Measurements from ENCODE around the gene ADAMTSL1.

- no peak for TF ChIP-seq CHD2 (IDR thresholded peaks at IDR 0.05; ENCODE audit: low read depth, low read length)
- TF ChIP-seq IRF1 (CRISPR knock-in tag; IDR thresholded peaks at IDR 0.05; ENCODE audit: borderline replicate concordance) = no peak
- no peak for TF ChIP-seq NFIX (CRISPR knock-in tag; IDR thresholded peaks at IDR 0.05; ENCODE audit: low read depth)
- no peak for TF ChIP-seq TFAM (CRISPR knock-in tag; conservative IDR thresholded peaks at IDR 0.05)
- TF ChIP-seq, protein P1, sequence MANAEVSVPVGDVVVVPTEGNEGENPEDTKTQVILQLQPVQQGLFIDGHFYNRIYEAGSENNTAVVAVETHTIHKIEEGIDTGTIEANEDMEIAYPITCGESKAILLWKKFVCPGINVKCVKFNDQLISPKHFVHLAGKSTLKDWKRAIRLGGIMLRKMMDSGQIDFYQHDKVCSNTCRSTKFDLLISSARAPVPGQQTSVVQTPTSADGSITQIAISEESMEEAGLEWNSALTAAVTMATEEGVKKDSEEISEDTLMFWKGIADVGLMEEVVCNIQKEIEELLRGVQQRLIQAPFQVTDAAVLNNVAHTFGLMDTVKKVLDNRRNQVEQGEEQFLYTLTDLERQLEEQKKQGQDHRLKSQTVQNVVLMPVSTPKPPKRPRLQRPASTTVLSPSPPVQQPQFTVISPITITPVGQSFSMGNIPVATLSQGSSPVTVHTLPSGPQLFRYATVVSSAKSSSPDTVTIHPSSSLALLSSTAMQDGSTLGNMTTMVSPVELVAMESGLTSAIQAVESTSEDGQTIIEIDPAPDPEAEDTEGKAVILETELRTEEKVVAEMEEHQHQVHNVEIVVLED (CRISPR knock-in tag; IDR thresholded peaks at IDR 0.05) = no peak
- TF ChIP-seq HOMEZ (CRISPR knock-in tag; IDR thresholded peaks at IDR 0.05) = no peak
- TF ChIP-seq ZNF384 (IDR thresholded peaks at IDR 0.05; ENCODE audit: low read depth, low read length) = no peak
- TF ChIP-seq CEBPB (tag; IDR thresholded peaks at IDR 0.05) = no peak
- TF ChIP-seq SETDB1 (IDR thresholded peaks at IDR 0.05; ENCODE audit: low read length) = no peak
- TF ChIP-seq CTCF (IDR thresholded peaks at IDR 0.05 in 2 of 3, conservative IDR thresholded peaks at IDR 0.05 in 1 of 3; ENCODE audit: insufficient read depth in 2 of 3, low read depth in 1 of 3, low read length in 3 of 3) = no peak
- TF ChIP-seq RAD21 (CRISPR knock-in tag; conservative IDR thresholded peaks at IDR 0.05 in 1 of 2, IDR thresholded peaks at IDR 0.05 in 1 of 2) = no peak
- TF ChIP-seq POLR2A (conservative IDR thresholded peaks at IDR 0.05) = no peak
- no peak for TF ChIP-seq BMI1 (IDR thresholded peaks at IDR 0.05; ENCODE audit: low read length)
Observed at GRCh38 chr9:18668944-18669343, 195.0 kb downstream of the ADAMTSL1 start.

Data from K562 (cell line).